OCI-LY7 (cell line): ENCODE data around the gene DCAF4. TPM values are rescaled to one million over a fixed set of nuclear protein-coding genes. Genes with fewer than 3 reads are reported as not detected.

Source experiments
- Bru-seq: library from RNA; stranded (reverse); fragments of 400-500 nt; gene quantifications from one replicate; lab custom pipeline; 2021; lab: Mats Ljungman, UMichigan
- BruChase-seq, 2 experiments: library from RNA; stranded (reverse); fragments of 400-500 nt; gene quantifications; one replicate each; lab custom pipeline; 2021; lab: Mats Ljungman, UMichigan
- BruUV-seq: library from RNA; stranded (reverse); fragments of 400-500 nt; replicated peaks from 2 replicates; lab custom pipeline; 2021; lab: Mats Ljungman, UMichigan
- CTCF ChIA-PET: fragments of 300-600 bp; sonication (Branson Sonifier 250); formaldehyde crosslinking; loops from one replicate; lab custom pipeline; 2022; ENCODE audit warnings: antibody characterized with exemption; ENCODE audit not compliant: unreplicated experiment; lab: Charles Lee
- POLR2A ChIA-PET: fragments of 300-600 bp; sonication (Branson Sonifier 250); formaldehyde crosslinking; loops from one replicate; lab custom pipeline; 2022; ENCODE audit warnings: antibody characterized with exemption; lab: Charles Lee
- DNase-seq: peaks from one replicate; pipeline ENCODE4 v3.0.0-alpha.2; 2015; ENCODE audit warnings: low spot score
- H2AFZ ChIP-seq: fragments of 200-600 bp; sonication (generic), shearing (Covaris generic); 2 replicates; pipeline ENCODE4 v1.6.1; 2014; ENCODE audit warnings: mild to moderate bottlenecking, antibody characterized with exemption, low read length, moderate library complexity
- H3K27ac ChIP-seq: fragments of 200-600 bp; sonication (generic); 2 replicates; pipeline ENCODE4 v1.5.1; 2014; ENCODE audit warnings: mixed run types, low read depth, mild to moderate bottlenecking, moderate library complexity, low read length, inconsistent platforms; ENCODE audit not compliant: poor library complexity, severe bottlenecking
- H3K36me3 ChIP-seq: fragments of 200-600 bp; sonication (generic); 2 replicates; pipeline ENCODE4 v1.6.1; 2014; ENCODE audit warnings: mild to moderate bottlenecking, antibody characterized with exemption, low read length, moderate library complexity, mixed read lengths; ENCODE audit not compliant: insufficient read depth
- H3K4me1 ChIP-seq: fragments of 200-600 bp; sonication (generic); 2 replicates; pipeline ENCODE4 v1.5.1; 2014; ENCODE audit warnings: mild to moderate bottlenecking, low read length; ENCODE audit not compliant: insufficient read depth, poor library complexity, severe bottlenecking
- H3K4me2 ChIP-seq: fragments of 200-600 bp; sonication (generic); 2 replicates; pipeline ENCODE4 v1.6.1; 2014; ENCODE audit warnings: mild to moderate bottlenecking, low read length
- H3K4me3 ChIP-seq: fragments of 200-600 bp; sonication (generic); 2 replicates; pipeline ENCODE4 v1.5.1; 2014; ENCODE audit warnings: mild to moderate bottlenecking, low read depth, low read length; ENCODE audit not compliant: poor library complexity, severe bottlenecking
- H3K79me2 ChIP-seq: fragments of 200-600 bp; sonication (generic); 2 replicates; pipeline ENCODE4 v1.6.1; 2016; ENCODE audit warnings: low read depth, mild to moderate bottlenecking, low read length, moderate library complexity, mixed read lengths; ENCODE audit not compliant: insufficient read depth
- H3K9me2 ChIP-seq: fragments of 200-600 bp; sonication (generic); 2 replicates; pipeline ENCODE4 v1.6.1; 2016; ENCODE audit warnings: mild to moderate bottlenecking, low read length, mixed read lengths; ENCODE audit not compliant: insufficient read depth
- H3K9me3 ChIP-seq: fragments of 200-600 bp; sonication (generic); 2 replicates; pipeline ENCODE4 v1.6.1; 2014; ENCODE audit warnings: mild to moderate bottlenecking, mixed run types, low read length, mixed read lengths
- H4K20me1 ChIP-seq: fragments of 200-600 bp; sonication (generic); 2 replicates; pipeline ENCODE4 v1.6.1; 2014; ENCODE audit warnings: mild to moderate bottlenecking, antibody characterized with exemption, low read length, moderate library complexity, mixed read lengths; ENCODE audit not compliant: insufficient read depth
- EZH2phosphoT487 ChIP-seq: fragments of 200-600 bp; sonication (generic); IDR thresholded peaks from 2 replicates; pipeline ENCODE4 v1.6.1; 2018; ENCODE audit warnings: low read depth, borderline replicate concordance, mild to moderate bottlenecking, mixed run types, antibody characterized with exemption, low read length, moderate library complexity, mixed read lengths
- intact Hi-C: fragments of 100-400 bp; cut with micrococcal nuclease; formaldehyde crosslinking; loops from one replicate; pipeline ENCODE4 v1.10.0; 2022; ENCODE audit not compliant: unreplicated experiment
- long read RNA-seq: library from polyadenylated mRNA; stranded (forward); transcript quantifications from one replicate; pipeline ENCODE4 v2.0.0, GENCODE V29; 2022
- total RNA-seq, 2 experiments: library from RNA; depleted of rRNA in 1 of 2; stranded (reverse); fragments of >200 nt in 1 of 2; shearing (Covaris generic) in 1 of 2; gene quantifications; 2 replicates each; pipeline ENCODE4 v1.2.3, GENCODE V29; 2014 to 2022
- TF ChIP-seq, protein P1 (sequence below): fragments of 200-600 bp; sonication (generic); conservative IDR thresholded peaks from 2 replicates; pipeline ENCODE4 v1.5.1; 2014; ENCODE audit warnings: mild to moderate bottlenecking, antibody characterized with exemption, low read length, moderate library complexity, mixed read lengths

DCAF4 gene, protein sequence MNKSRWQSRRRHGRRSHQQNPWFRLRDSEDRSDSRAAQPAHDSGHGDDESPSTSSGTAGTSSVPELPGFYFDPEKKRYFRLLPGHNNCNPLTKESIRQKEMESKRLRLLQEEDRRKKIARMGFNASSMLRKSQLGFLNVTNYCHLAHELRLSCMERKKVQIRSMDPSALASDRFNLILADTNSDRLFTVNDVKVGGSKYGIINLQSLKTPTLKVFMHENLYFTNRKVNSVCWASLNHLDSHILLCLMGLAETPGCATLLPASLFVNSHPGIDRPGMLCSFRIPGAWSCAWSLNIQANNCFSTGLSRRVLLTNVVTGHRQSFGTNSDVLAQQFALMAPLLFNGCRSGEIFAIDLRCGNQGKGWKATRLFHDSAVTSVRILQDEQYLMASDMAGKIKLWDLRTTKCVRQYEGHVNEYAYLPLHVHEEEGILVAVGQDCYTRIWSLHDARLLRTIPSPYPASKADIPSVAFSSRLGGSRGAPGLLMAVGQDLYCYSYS
- 31.1 and 37.5 TPM in 2 replicates for total RNA-seq (2014; rRNA removed; shearing (Covaris generic))
- 45.9 and 48.8 TPM in 2 replicates for total RNA-seq (2022)
- percentile 73 among the genes with signal in this experiment for Bru-seq, nascent RNA
- percentile 67 among the genes with signal in this experiment for BruChase-seq, experiment 1, labeled RNA remaining after a 6-hour chase
- BruChase-seq, experiment 2, labeled RNA remaining after a 2-hour chase, result percentile 67 among the genes with signal in this experiment
- long read RNA-seq, transcript DCAF4-202 (14 exons, 2,024 nt), result major isoform, 13 of 51 reads
- long read RNA-seq, partial matches to known transcripts, result 5 of 51 reads
- long read RNA-seq, other reads (novel, unspliced or antisense), result 33 of 51 reads

- POLR2A ChIA-PET, result interaction anchor here (0.8 to 1.0 kb wide), 2 partner anchors 147 to 1236 kb away, joined by 3 read pairs; no protein-coding TSS in a partner anchor
- H4K20me1 ChIP-seq, result no peaks in the 10 kb centered on the region
- intact Hi-C loops, result no loop called here
- CTCF ChIA-PET, result interaction anchor here (0.5 kb wide), 1 partner anchor 36 kb away, joined by 3 read pairs; no protein-coding TSS in a partner anchor
- peak within 1 kb of the TSS; percentile 85 for H3K4me3 ChIP-seq
- no TSS peak for BruUV-seq
- H3K9me3 ChIP-seq, result no peaks in the 10 kb centered on the region
- H3K36me3 ChIP-seq, result peaks cover 23% of the 10 kb centered on the region
- no peaks in the 10 kb centered on the region for H3K9me2 ChIP-seq
- TF ChIP-seq EZH2phosphoT487, result no peak
- TF ChIP-seq, protein P1, sequence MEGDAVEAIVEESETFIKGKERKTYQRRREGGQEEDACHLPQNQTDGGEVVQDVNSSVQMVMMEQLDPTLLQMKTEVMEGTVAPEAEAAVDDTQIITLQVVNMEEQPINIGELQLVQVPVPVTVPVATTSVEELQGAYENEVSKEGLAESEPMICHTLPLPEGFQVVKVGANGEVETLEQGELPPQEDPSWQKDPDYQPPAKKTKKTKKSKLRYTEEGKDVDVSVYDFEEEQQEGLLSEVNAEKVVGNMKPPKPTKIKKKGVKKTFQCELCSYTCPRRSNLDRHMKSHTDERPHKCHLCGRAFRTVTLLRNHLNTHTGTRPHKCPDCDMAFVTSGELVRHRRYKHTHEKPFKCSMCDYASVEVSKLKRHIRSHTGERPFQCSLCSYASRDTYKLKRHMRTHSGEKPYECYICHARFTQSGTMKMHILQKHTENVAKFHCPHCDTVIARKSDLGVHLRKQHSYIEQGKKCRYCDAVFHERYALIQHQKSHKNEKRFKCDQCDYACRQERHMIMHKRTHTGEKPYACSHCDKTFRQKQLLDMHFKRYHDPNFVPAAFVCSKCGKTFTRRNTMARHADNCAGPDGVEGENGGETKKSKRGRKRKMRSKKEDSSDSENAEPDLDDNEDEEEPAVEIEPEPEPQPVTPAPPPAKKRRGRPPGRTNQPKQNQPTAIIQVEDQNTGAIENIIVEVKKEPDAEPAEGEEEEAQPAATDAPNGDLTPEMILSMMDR, result no peak
- peaks cover 44% of the 10 kb centered on the region for H3K79me2 ChIP-seq
- H3K4me2 ChIP-seq, result peak within 1 kb of the TSS; percentile 74
- peak within 1 kb of the TSS; percentile 40 for H3K27ac ChIP-seq
- peaks cover 12% of the 10 kb centered on the region for H3K4me1 ChIP-seq
- H2AFZ ChIP-seq, result peak within 1 kb of the TSS; percentile 99
- DNase-seq, result peak; percentile 98
These were observed at the start of gene DCAF4 for GRCh38 chr14:72926292-72927028. Gene DCAF4, plus strand, starts transcription at chr14:72926464. Its CDS starts 11,515 bp downstream, at chr14:72937979.

DNA sequence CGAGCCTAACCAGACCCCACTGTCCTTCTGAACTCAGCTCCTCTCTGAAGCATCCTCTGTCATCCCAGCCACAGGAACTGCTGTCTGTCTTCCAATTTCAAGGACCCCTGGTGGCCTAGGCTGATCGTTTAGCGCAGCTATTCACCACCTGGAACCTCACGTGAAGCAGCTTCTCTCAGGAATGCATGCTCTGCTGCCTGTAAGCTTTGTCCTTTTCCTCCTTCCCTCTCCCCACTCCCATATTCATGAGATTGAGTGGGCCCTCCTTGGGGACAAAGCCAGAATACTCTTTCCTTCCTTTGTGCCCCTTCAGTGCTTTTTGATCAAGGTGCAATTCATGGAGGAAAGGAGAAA is 49.6 kb upstream of the DCAF4 start:
- ChIA-PET POLR2A (no interaction called here), CTCF (no interaction called here)
- no peaks in the 10 kb centered on the region for H3K4me1 ChIP-seq
- TF ChIP-seq, protein P1, result no peak
- no peak for TF ChIP-seq EZH2phosphoT487
- no peak overlapping the region for H2AFZ ChIP-seq
- H3K27ac ChIP-seq, result no peak overlapping the region
- no peak overlapping the region for H3K4me3 ChIP-seq
- H3K9me3 ChIP-seq, result no peaks in the 10 kb centered on the region
- no peaks in the 10 kb centered on the region for H3K79me2 ChIP-seq
- no peaks in the 10 kb centered on the region for H4K20me1 ChIP-seq
- no peak overlapping the region for H3K4me2 ChIP-seq
- no peak for DNase-seq
- intact Hi-C loops, result no loop called here
- H3K36me3 ChIP-seq, result no peaks in the 10 kb centered on the region
- H3K9me2 ChIP-seq, result no peaks in the 10 kb centered on the region
- no TSS peak for BruUV-seq
